GM12878 (cell line): Measurements from ENCODE around the gene MEIOSIN. TPM values are rescaled to one million over a fixed set of nuclear protein-coding genes. Genes with fewer than 3 reads are reported as not detected.

Experiments used
- CEBPZ ChIP-seq: fragments of 150-350 bp; IDR thresholded peaks from 2 replicates; pipeline ENCODE4 v1.6.1; 2016; ENCODE audit warnings: low read depth, low read length
- KLF5 ChIP-seq: fragments of 450-650 bp; IDR thresholded peaks from 2 replicates; pipeline ENCODE4 v1.6.1; 2014; ENCODE audit warnings: mild to moderate bottlenecking; ENCODE audit not compliant: partially characterized antibody
- NKRF ChIP-seq: fragments of 450-650 bp; conservative IDR thresholded peaks from 2 replicates; pipeline ENCODE4 v1.6.1; 2017; ENCODE audit warnings: mild to moderate bottlenecking, moderate library complexity
- POLR2AphosphoS2 ChIP-seq: IDR thresholded peaks from 2 replicates; pipeline ENCODE4 v1.6.1; 2011; ENCODE audit warnings: low read depth, mild to moderate bottlenecking, low read length, improper control_type of control experiment, moderate library complexity
- RELA ChIP-seq: fragments of 450-650 bp; IDR thresholded peaks from 2 replicates; pipeline ENCODE4 v1.8.0; 2014; ENCODE audit warnings: borderline replicate concordance; ENCODE audit not compliant: partially characterized antibody
- SIX5 ChIP-seq: IDR thresholded peaks from 2 replicates; pipeline ENCODE4 v1.6.1; 2011; ENCODE audit warnings: mild to moderate bottlenecking, low read depth, low read length, moderate library complexity; ENCODE audit not compliant: severe bottlenecking
- SMAD1 ChIP-seq: fragments of 450-650 bp; IDR thresholded peaks from 2 replicates; pipeline ENCODE4 v1.6.1; 2018; ENCODE audit warnings: mild to moderate bottlenecking, low read depth; ENCODE audit not compliant: partially characterized antibody
- SP1 ChIP-seq: IDR thresholded peaks from one replicate; pipeline ENCODE4 v1.6.1; 2011; ENCODE audit warnings: low read depth, low read length
- ZBTB4 ChIP-seq: fragments of 450-650 bp; formaldehyde crosslinking; IDR thresholded peaks from 2 replicates; pipeline ENCODE4 v1.4.0; 2022; ENCODE audit warnings: mild to moderate bottlenecking, moderate library complexity
- ZNF207 ChIP-seq: fragments of 450-650 bp; IDR thresholded peaks from 2 replicates; pipeline ENCODE4 v1.6.1; 2014; ENCODE audit warnings: antibody characterized with exemption, mild to moderate bottlenecking, borderline replicate concordance
- ZNF592 ChIP-seq: fragments of 450-650 bp; IDR thresholded peaks from 2 replicates; pipeline ENCODE4 v1.6.1; 2017; ENCODE audit warnings: mild to moderate bottlenecking, moderate library complexity
- polyA plus RNA-seq, 11 experiments: library from polyadenylated mRNA; depleted of rRNA in 4 of 11; unstranded in 6 of 11; stranded (reverse) in 5 of 11; fragments of >200 nt; fragmentation: Nextera tagmentation in 4 of 11; fragmentation: Illumina TruSeq in 1 of 11; extraction: Ambion mirVana in 4 of 11; extraction: Trizol in 1 of 11; gene quantifications; 1 replicate in 1 of 11; 2 replicates in 10 of 11; pipeline versions ENCODE4 v1.2.1 to v1.2.3, GENCODE V29; 2011 to 2016; ENCODE audit warnings: inconsistent platforms in 2 of 11, missing spikeins in 2 of 11, low read depth in 1 of 11
- total RNA-seq, 4 experiments: library from RNA; depleted of rRNA in 3 of 4; stranded (reverse); fragments of >200 nt in 3 of 4; fragmentation: Illumina TruSeq in 1 of 4; extraction: Trizol in 1 of 4; gene quantifications; 2 replicates each; pipeline versions ENCODE4 v1.2.1 to v1.2.3, GENCODE V29; 2013 to 2021

MEIOSIN gene
- total and polyA plus RNA-seq, 10 of the 15 experiments (the other 5 are each of a cell fraction or from before 2014, with no cell fraction given) = 0.05 to 0.66 (median 0.14) TPM; not detected in 4

- no peak for TF ChIP-seq ZBTB4
- no peak for TF ChIP-seq SIX5
- no peak for TF ChIP-seq POLR2AphosphoS2
- TF ChIP-seq KLF5 = no peak
- TF ChIP-seq RELA = no peak
- no peak for TF ChIP-seq ZNF592
- TF ChIP-seq SMAD1 = no peak
- TF ChIP-seq NKRF = no peak
- no peak for TF ChIP-seq ZNF207
- no peak for TF ChIP-seq CEBPZ
- no peak for TF ChIP-seq SP1
These were observed 31.9 kb downstream of the MEIOSIN start (continued) for GRCh38 chr19:45764945-45765701.
